ENCODE data around the gene MEN1.

GRCh38 chr11:64810271-64810890, at the start of gene MEN1:
- TF ChIP-seq CTCF (IDR thresholded peaks at IDR 0.05; ENCODE audit: low read length): no peak
- TF ChIP-seq EZH2 (optimal IDR thresholded peaks at IDR 0.05; ENCODE audit: low read depth, low read length): no peak
- TF ChIP-seq EZH2phosphoT487 (IDR thresholded peaks at IDR 0.05; ENCODE audit: low read length): no peak
